HG03565 (cell line): ENCODE results near the gene KPNB1.
"Not testable (repeated sequence)": the region's sequence is repeated elsewhere in the genome, so short reads cannot be mapped to it uniquely, and the experiment has no call there.

ENCODE experiments used
- ATAC-seq: cut with Tn5 transposase; IDR thresholded peaks from one replicate; pipeline ENCODE4 v1.9.1; 2021; ENCODE audit warnings: mild to moderate bottlenecking, moderate library complexity; ENCODE audit not compliant: unreplicated experiment

The KPNB1 gene

DNA sequence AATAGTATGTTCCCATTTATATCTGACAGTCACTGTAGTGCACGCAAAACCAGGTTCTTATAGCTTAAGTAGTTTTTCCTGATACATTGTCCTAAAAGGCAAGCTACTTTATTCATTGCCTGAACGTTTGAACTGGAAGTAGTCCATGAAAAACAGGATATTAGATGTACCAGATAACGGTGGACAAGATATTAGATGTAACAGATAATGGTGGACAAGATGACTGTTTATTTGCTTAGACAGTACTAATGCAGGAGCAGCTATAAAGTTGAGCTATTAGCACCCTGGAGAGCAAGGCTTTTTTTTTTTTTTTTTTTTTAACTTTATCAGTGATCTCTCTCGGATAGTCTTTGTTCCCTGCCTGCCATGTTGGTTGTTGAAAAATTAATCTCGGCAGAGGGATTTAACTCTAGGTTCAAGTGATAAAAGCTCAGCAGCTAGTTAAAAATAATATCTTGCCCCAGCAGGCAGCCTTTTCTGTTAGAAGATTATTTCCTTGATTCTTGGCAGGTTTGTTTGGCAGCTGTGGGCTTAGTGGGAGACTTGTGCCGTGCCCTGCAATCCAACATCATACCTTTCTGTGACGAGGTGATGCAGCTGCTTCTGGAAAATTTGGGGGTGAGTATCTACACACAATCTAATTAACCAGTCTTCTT is 26.9 kb downstream of the KPNB1 start:
- no peak for ATAC-seq

DNA sequence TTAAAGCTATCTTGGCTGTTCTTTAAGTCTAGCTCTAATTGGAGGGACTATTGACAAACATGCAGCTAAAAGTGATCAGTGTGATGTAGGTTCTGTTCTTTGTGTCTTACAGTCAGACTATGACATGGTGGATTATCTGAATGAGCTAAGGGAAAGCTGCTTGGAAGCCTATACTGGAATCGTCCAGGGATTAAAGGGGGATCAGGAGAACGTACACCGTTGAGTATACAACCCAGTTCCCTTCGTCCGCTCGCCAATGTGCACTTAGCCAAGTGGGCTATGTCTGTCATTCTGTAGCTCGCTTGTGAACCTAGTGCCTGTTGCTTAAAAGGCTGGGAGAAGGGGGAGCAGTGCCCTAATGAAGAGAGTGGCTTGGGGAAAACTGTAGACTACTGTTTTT is 28.5 kb downstream of the KPNB1 start:
- no peak for ATAC-seq

GRCh38 chr17:47682138-47682537 is 32.4 kb downstream of the KPNB1 start:
- no peak for ATAC-seq

DNA sequence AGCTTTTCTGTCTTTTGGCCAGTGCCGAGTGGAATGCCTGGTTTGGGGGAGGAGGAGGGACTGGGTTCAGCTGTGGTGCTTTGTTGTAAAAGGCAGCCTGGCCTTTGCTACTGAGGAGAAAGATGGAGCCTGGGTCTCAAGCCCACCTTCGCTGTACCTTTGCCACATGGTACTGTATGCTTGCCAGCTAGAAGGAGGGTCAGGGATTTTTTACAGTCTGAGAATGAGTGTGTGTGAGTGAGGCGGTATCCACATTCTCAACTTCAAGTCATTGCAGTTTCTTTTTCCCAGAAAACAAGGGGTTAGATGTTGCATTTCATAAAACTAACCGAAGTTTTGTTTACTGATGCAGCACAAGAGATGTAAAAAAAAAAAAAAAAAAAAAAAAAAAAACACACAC is 33.0 kb downstream of the KPNB1 start:
- not testable (repeated sequence) for ATAC-seq

DNA sequence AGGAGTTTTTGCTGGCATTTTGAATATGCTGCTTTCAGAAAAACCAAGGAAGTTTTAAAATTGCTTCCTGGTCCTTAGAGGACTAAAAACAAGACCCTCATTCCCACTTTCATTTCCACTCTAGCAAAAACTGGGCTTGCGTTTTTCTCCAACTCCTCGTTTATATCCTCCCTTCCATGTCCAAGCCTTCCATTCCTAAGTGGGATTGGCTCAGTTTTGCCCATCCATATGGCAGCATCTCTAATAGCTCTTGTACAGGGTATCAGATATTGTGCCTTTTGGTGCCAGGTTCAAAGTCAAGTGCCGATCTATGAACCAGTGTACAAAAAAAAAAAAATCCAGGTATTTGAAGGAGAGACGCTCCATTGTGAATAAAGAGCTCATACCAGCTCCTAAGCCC is 34.3 kb downstream of the KPNB1 start:
- ATAC-seq: no peak

DNA sequence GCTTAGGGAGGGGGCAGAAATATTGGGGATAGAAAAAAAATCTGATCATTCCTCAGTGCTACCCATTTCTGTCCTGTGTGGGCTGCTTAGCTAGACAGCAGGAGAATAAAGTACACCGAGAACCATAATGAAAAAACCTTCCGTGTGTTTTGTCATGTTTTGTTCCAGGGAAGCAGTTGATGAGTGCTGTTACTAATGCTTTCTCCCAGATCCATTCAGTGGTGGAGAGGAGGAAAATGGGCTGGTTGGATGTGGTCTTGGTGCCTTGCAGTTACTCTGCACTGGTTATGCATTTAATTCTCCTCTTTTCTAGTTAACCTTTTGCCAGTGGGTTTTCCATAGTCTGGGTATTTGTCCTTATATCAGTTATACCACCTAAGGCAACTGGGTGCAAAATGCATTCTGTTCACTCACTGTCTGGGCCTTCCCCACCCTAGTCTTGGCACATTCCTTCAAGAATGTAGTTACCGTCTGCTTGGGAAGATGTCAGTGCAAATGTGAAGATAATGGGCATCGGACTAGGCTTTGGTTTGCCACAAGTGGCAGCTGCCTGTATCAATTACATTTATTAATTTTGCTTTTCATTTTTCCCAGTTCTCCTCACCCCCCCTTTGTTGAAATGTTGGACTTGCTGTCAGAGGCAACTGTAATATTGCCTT is 34.9 kb downstream of the KPNB1 start:
- no peak for ATAC-seq

- no peak for ATAC-seq
These were observed 36.0 kb downstream of the KPNB1 start for GRCh38 chr17:47685556-47686275.

GRCh38 chr17:47686276-47686635 is 36.5 kb downstream of the KPNB1 start:
- no peak for ATAC-seq

DNA sequence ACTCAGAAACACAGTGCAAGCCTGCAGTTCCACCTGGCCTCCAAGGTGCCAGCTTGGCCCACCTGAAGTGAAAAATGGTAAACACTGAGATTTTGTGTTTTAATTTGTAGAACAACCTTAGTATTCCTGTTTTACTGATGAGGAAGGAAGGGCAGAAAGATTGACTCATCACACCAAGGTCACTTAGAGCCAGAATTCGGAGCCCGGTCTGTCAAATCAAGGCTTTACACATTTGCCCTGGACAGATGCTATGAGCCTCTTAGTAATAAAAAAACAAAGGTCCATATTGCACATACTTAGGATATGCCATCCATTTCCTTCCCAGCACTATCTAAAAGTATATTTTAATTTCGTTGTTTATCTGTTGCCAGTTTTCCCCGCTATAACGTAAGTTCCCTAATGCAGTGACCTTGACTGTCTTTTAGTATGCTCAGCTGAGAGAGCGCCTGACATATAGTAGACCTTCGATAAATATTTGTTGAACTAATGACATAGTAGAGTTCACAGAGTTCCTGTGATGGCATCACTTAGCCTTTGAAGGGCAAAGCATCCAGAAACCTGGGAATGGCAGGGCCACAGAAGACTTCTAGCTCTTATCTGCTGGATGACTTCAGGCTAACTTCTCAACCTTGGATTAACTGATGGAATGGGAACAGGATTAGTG is 37.1 kb downstream of the KPNB1 start:
- no peak for ATAC-seq

GRCh38 chr17:47687328-47687690 is 37.6 kb downstream of the KPNB1 start:
- ATAC-seq: no peak

DNA sequence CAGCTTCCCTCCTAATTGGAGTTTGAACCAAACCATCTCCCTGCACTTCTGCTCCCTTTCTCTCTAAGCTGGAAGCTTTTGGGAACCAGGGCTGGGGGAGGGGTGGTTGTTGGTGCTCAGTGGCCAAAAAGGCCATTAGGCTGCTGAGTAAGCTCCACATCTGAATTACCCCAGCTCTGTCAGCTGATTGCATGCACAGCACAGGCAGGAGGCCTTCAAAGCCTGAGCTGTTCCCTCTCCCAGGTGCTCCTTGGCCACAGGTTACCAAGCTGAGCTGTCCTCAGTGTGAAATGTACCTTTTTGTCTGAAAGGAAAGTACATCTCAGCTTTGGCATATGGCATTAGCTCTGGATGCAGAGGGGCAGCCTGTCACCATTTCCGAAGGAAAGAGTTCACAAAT is 38.0 kb downstream of the KPNB1 start:
- no peak for ATAC-seq

- ATAC-seq: no peak
These were observed 40.4 kb downstream of the KPNB1 start for GRCh38 chr17:47690121-47690520.

DNA sequence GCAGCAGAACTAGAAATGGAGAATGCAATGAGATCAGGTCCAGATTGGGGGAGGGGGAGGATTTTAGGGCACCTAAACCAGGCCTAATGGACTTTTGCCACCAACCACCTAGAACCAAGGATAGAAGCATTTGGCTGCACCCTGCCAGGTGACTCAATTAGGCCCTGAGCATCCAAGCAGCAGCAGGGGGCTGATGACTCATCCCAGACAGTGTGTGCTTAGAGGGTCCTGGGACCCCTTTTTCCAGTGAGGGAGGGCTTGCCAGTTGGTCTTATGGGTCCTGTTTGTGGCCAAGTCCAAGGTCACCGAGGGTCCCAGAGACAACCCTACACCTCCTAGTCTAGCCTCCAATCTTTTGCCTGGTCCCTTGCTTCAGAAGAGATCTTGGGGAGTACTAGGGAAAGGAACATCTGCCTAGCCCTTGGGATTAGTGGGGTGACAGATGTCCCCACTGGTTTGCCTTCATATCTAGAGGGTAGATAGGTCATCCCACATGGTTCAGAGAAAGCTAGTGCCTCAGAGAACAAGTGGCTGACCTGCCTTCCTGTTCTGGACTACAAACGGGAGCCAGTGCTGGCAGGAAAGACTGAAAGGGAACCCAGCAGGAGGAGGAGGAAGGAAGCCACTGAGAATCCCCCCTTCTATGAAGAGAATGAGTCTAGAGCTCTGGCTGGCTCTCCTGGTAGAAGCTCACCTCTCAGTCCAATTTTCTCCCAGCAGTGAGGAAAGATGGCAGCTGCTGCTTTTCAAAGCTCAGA is 42.6 kb downstream of the KPNB1 start:
- no peak for ATAC-seq

- ATAC-seq: no peak
These were observed 43.4 kb downstream of the KPNB1 start for GRCh38 chr17:47692895-47693730.

GRCh38 chr17:47693731-47694580 is 44.2 kb downstream of the KPNB1 start, which contains the start of gene TBKBP1:
TBKBP1 (plus strand) TSS chr17:47694161; CDS start chr17:47696113, 1,952 bp downstream.
- ATAC-seq: no peak

DNA sequence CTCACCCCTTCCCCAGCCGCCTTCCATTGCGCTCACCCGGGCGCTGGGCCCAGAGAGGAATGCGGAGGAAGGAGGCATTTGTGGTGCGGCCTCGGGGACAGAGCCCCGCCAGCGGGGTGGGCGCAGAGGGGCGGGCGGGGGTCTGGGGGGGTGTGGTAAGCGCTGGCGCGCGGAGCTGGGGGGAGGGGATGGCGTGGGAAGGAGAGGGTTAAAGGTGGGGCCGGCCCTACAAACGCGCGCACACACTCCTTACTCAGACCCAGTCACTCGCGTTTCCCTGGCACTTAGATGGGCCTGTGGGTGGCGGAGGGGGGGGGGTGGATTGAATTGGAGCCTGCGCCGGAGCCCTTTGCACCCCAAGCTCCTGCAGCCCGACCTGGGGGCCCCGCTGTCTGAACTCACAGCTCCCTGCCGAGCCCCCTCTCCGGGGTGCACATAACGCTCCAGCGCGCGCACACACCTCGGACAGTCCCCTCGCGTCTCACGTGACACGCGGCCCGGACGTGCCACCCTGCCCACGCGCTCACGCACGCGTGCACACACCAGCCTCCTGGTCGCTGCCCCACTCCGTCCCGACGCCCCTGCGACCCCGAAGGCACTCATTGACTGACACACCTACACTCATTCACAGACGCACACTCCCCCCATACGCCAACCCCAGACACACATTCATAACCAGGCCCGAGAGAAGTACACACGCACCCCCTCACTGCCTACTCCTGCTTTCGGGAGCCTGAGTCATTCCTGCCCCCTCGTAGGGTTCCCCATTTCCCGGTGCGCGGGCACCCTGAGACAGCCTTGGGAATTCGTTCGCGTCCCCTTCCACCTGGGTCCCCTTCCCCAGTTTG is 45.1 kb downstream of the KPNB1 start:
- no peak for ATAC-seq

- no peak for ATAC-seq
These were observed 46.0 kb downstream of the KPNB1 start for GRCh38 chr17:47695429-47696376.
